ENCODE measurements around the gene PPP2R5C. TPM values are rescaled to one million over a fixed set of nuclear protein-coding genes. Genes with fewer than 3 reads are reported as not detected.
A peak's percentile ranks its signal among the peaks of the same experiment; 100 is the strongest.
"Not testable (repeated sequence)": the region's sequence is repeated elsewhere in the genome, so short reads cannot be mapped to it uniquely, and the experiment has no call there.

Gene PPP2R5C
- total and polyA plus RNA-seq, 4 experiments from 2014 or later = 273 to 620 (median 431) TPM

GRCh38 chr14:101726954-101727302, 34.6 kb upstream of the PPP2R5C start:
- Histone ChIP-seq H3K27ac (ENCODE audit: low read depth, low read length) (no peak overlapping the region), H3K9me3 (ENCODE audit: control insufficient read depth in 1 of 2, low read length in 2 of 2) (no peaks in the 10 kb centered on the region), H3K4me1 (ENCODE audit: insufficient read depth, low read length) (peaks cover 41% of the 10 kb centered on the region), H3K4me3 (ENCODE audit: low read length in 2 of 2) (no peak overlapping the region), H3K36me3 (ENCODE audit: insufficient read depth, low read length) (no peaks in the 10 kb centered on the region), H3K27me3 (ENCODE audit: insufficient read depth, low read length) (no peaks in the 10 kb centered on the region)
- Mint-ChIP-seq H3K27ac (peak overlapping the region in 4 of 7 donors; percentile 28 to 70 (median 58)), H3K27me3 (no peaks in the 10 kb centered on the region), H3K4me1 (peaks cover 32 to 62% (median 43%) of the 10 kb centered on the region in 4 donors), H3K4me3 (no peak overlapping the region), H3K36me3 (no peaks in the 10 kb centered on the region), H3K9me3 (peaks cover 0 to 1% (median 0%) of the 10 kb centered on the region in 8 donors)
- DNase-seq = no peak
- POLR2A ChIA-PET (ENCODE audit: partially characterized antibody) = interaction anchor here (1.1 to 1.3 kb wide), 2 partner anchors 21 to 33 kb away, joined by 4 to 5 read pairs; no protein-coding TSS in a partner anchor
- intact Hi-C loops (cut with micrococcal nuclease) = no loop called here
- CTCF ChIA-PET (ENCODE audit: partially characterized antibody) = interaction anchor here (0.9 to 1.4 kb wide), 2 partner anchors 19 to 44 kb away, joined by 3 to 6 read pairs; no protein-coding TSS in a partner anchor

DNA sequence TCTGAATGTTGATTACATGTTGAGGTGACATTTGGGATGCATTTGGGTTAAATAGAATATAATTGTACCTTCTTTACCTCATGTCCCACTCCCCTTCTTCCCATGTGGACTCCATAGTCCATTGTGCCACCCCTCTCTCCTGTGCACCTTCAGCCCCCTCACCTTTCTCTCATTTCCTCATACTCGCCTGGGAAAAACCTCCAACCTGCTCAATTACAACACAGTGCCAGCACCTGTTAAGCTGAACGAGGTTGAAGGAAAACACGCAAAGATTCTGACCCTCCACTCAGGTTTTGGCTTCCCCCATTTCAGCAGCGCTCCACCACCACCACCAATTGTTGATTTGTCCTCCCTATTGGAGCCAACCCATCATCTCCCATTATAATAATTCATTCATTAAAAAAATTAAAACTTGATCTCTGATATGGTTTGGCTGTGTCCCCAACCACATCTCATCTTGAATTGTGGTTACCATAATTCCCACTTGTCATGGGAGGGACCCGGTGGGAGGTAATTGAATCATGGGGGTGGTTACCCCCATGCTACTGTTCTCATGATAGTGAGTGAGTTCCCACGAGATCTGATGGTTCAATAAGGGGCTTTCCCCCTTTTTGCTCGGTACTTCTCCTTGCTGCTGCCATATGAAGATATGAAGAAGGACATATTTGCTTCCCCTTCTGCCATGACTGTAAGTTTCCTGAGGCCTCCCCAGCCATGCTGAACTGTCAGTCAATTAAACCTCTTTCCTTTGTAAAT, 33.7 kb upstream of the PPP2R5C start:
- Histone ChIP-seq H3K9me3 (ENCODE audit: control insufficient read depth in 1 of 2, low read length in 2 of 2) (no peaks in the 10 kb centered on the region), H3K4me3 (ENCODE audit: low read length in 2 of 2) (no peak overlapping the region), H3K27ac (ENCODE audit: low read depth, low read length) (no peak overlapping the region), H3K4me1 (ENCODE audit: insufficient read depth, low read length) (peaks cover 43% of the 10 kb centered on the region), H3K27me3 (ENCODE audit: insufficient read depth, low read length) (no peaks in the 10 kb centered on the region), H3K36me3 (ENCODE audit: insufficient read depth, low read length) (no peaks in the 10 kb centered on the region)
- DNase-seq = no peak
- H3K27ac Mint-ChIP-seq = peak overlapping the region in 6 of 7 donors; percentile 18 to 85 (median 44)
- ChIA-PET POLR2A (ENCODE audit: partially characterized antibody) (no interaction called here), CTCF (ENCODE audit: partially characterized antibody) (no interaction called here)
- intact Hi-C loops (cut with micrococcal nuclease) = no loop called here
- H3K4me3 Mint-ChIP-seq = no peak overlapping the region
- peaks cover 0 to 1% (median 0%) of the 10 kb centered on the region in 8 donors for H3K9me3 Mint-ChIP-seq
- H3K4me1 Mint-ChIP-seq = peaks cover 34 to 61% (median 43%) of the 10 kb centered on the region in 4 donors
- H3K27me3 Mint-ChIP-seq = no peaks in the 10 kb centered on the region
- H3K36me3 Mint-ChIP-seq = no peaks in the 10 kb centered on the region

DNA sequence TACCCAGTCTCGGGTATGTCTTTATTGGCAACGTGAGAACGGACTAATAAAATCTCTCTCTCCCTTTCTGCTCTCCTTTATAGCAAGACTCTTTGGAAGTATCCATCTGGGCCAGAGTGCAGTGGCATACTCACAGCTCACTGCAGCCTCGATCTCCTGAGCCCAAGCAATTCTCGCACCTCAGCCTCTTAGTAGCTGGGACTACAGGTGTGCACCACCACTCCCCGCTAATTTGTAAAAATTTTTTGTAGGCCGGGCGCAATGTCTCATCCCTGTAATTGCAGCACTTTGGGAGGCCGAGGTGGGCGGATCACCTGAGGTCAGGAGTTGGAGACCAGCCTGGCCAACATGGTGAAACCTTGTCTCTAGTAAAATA, 33.2 kb upstream of the PPP2R5C start:
- no peak for DNase-seq
- ChIA-PET CTCF (ENCODE audit: partially characterized antibody) (no interaction called here), POLR2A (ENCODE audit: partially characterized antibody) (interaction anchor here (1.1 to 4.9 kb wide), 3 partner anchors 21 to 34 kb away, joined by 3 to 59 read pairs (median 4); no protein-coding TSS in a partner anchor)
- H3K36me3 Mint-ChIP-seq = no peaks in the 10 kb centered on the region
- H3K4me1 Mint-ChIP-seq = peaks cover 31 to 56% (median 40%) of the 10 kb centered on the region in 4 donors
- H3K27ac Mint-ChIP-seq = peak overlapping the region in 5 of 7 donors; percentile 18 to 85 (median 51)
- peaks cover 42% of the 10 kb centered on the region for H3K4me1 ChIP-seq (ENCODE audit: insufficient read depth, low read length)
- no peaks in the 10 kb centered on the region for H3K27me3 ChIP-seq (ENCODE audit: insufficient read depth, low read length)
- H3K4me3 Mint-ChIP-seq = no peak overlapping the region
- H3K36me3 ChIP-seq (ENCODE audit: insufficient read depth, low read length) = no peaks in the 10 kb centered on the region
- H3K27me3 Mint-ChIP-seq = no peaks in the 10 kb centered on the region
- H3K9me3 ChIP-seq (ENCODE audit: control insufficient read depth in 1 of 2, low read length in 2 of 2) = no peaks in the 10 kb centered on the region
- H3K4me3 ChIP-seq (ENCODE audit: low read length in 2 of 2) = no peak overlapping the region
- peaks cover 0 to 1% (median 0%) of the 10 kb centered on the region in 8 donors for H3K9me3 Mint-ChIP-seq
- no peak overlapping the region for H3K27ac ChIP-seq (ENCODE audit: low read depth, low read length)
- intact Hi-C loops (cut with micrococcal nuclease) = no loop called here

DNA sequence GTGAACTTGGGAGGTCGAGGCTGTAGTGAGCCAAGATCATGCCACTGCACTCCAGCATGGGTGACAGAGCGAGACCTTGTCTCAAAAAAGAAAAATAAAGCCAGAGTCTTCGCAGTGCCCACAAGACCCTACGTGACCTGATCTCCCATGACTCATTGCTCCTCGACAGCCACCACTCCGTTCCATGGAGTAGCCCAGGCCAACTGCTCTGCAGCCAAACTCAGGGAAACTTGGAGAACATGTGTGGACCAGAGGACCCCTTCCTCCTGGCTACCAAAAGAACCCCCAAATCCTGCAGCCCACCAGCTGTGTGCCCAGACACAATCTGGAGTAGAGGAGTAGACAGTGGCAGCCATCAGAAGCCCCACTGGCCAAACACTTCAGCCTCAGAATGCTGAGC, 32.1 kb upstream of the PPP2R5C start:
- no peaks in the 10 kb centered on the region for H3K36me3 Mint-ChIP-seq
- ChIA-PET CTCF (ENCODE audit: partially characterized antibody) (interaction anchor here (4.2 kb wide), 1 partner anchor 22 kb away, joined by 22 read pairs; no protein-coding TSS in a partner anchor), POLR2A (ENCODE audit: partially characterized antibody) (interaction anchor here (1.1 to 4.9 kb wide), 3 partner anchors 22 to 33 kb away, joined by 3 to 59 read pairs (median 4); no protein-coding TSS in a partner anchor)
- DNase-seq = no peak
- no peaks in the 10 kb centered on the region for H3K27me3 ChIP-seq (ENCODE audit: insufficient read depth, low read length)
- H3K27me3 Mint-ChIP-seq = no peaks in the 10 kb centered on the region
- H3K4me1 ChIP-seq (ENCODE audit: insufficient read depth, low read length) = peaks cover 42% of the 10 kb centered on the region
- peaks cover 31 to 60% (median 44%) of the 10 kb centered on the region in 4 donors for H3K4me1 Mint-ChIP-seq
- no peak overlapping the region for H3K4me3 ChIP-seq (ENCODE audit: low read length in 2 of 2)
- no peaks in the 10 kb centered on the region for H3K36me3 ChIP-seq (ENCODE audit: insufficient read depth, low read length)
- intact Hi-C loops (cut with micrococcal nuclease) = no loop called here
- peak overlapping the region in 2 of 8 donors; percentile 3 to 22 for H3K4me3 Mint-ChIP-seq
- H3K27ac ChIP-seq (ENCODE audit: low read depth, low read length) = no peak overlapping the region
- H3K27ac Mint-ChIP-seq = peak overlapping the region in 6 of 7 donors; percentile 85 to 100 (median 98)
- no peaks in the 10 kb centered on the region for H3K9me3 ChIP-seq (ENCODE audit: control insufficient read depth in 1 of 2, low read length in 2 of 2)
- H3K9me3 Mint-ChIP-seq = peaks cover 0 to 1% (median 0%) of the 10 kb centered on the region in 8 donors

GRCh38 chr14:101730157-101730556, 31.4 kb upstream of the PPP2R5C start:
- CTCF ChIA-PET (ENCODE audit: partially characterized antibody) = interaction anchor here (1.4 to 4.2 kb wide), 5 partner anchors 8 to 41 kb away, joined by 7 to 22 read pairs (median 11); no protein-coding TSS in a partner anchor
- Mint-ChIP-seq H3K4me3 (peak overlapping the region in 3 of 8 donors; percentile 27 to 85 (median 82)), H3K27ac (peak overlapping the region; percentile 85 to 100 (median 99)), H3K4me1 (peaks cover 31 to 60% (median 44%) of the 10 kb centered on the region in 4 donors)
- POLR2A ChIA-PET (ENCODE audit: partially characterized antibody) = interaction anchor here (0.9 to 4.9 kb wide), 10 partner anchors 8 to 355 kb away, joined by 3 to 91 read pairs (median 14); no protein-coding TSS in a partner anchor
- Histone ChIP-seq H3K4me1 (ENCODE audit: insufficient read depth, low read length) (peaks cover 42% of the 10 kb centered on the region), H3K27ac (ENCODE audit: low read depth, low read length) (peak overlapping the region; percentile 75)
- H3K9me3 Mint-ChIP-seq; H3K36me3 ChIP-seq (ENCODE audit: insufficient read depth, low read length); DNase-seq; H3K9me3 ChIP-seq (ENCODE audit: control insufficient read depth in 1 of 2, low read length in 2 of 2); H3K36me3 Mint-ChIP-seq; H3K27me3 ChIP-seq (ENCODE audit: insufficient read depth, low read length); intact Hi-C loops (cut with micrococcal nuclease); H3K27me3 Mint-ChIP-seq; H3K4me3 ChIP-seq (ENCODE audit: low read length in 2 of 2): not testable (repeated sequence)

- no peaks in the 10 kb centered on the region for H3K9me3 ChIP-seq (ENCODE audit: control insufficient read depth in 1 of 2, low read length in 2 of 2)
- Mint-ChIP-seq H3K9me3 (peaks cover 0 to 1% (median 0%) of the 10 kb centered on the region in 8 donors), H3K27ac (peak overlapping the region; percentile 85 to 100 (median 99)), H3K27me3 (no peaks in the 10 kb centered on the region), H3K36me3 (no peaks in the 10 kb centered on the region), H3K4me1 (peaks cover 31 to 58% (median 46%) of the 10 kb centered on the region in 4 donors), H3K4me3 (peak overlapping the region; percentile 68 to 86 (median 82))
- ChIA-PET CTCF (ENCODE audit: partially characterized antibody) (interaction anchor here (0.6 to 4.2 kb wide), 6 partner anchors 9 to 40 kb away, joined by 4 to 22 read pairs (median 10); no protein-coding TSS in a partner anchor), POLR2A (ENCODE audit: partially characterized antibody) (interaction anchor here (0.8 to 4.9 kb wide), 20 partner anchors 9 to 354 kb away, joined by 3 to 91 read pairs (median 5); no protein-coding TSS in a partner anchor)
- H3K36me3 ChIP-seq (ENCODE audit: insufficient read depth, low read length) = no peaks in the 10 kb centered on the region
- peak overlapping the region in 1 of 2 donors; percentile 6 for H3K4me3 ChIP-seq (ENCODE audit: low read length in 2 of 2)
- peaks cover 42% of the 10 kb centered on the region for H3K4me1 ChIP-seq (ENCODE audit: insufficient read depth, low read length)
- intact Hi-C loops (cut with micrococcal nuclease) = loop anchor here (1.0 kb wide), 3 partner anchors 8 to 30 kb away; no protein-coding TSS in a partner anchor
- H3K27me3 ChIP-seq (ENCODE audit: insufficient read depth, low read length) = no peaks in the 10 kb centered on the region
- no peak for DNase-seq
- H3K27ac ChIP-seq (ENCODE audit: low read depth, low read length) = peak overlapping the region; percentile 75
Measured at GRCh38 chr14:101730626-101731186, 30.8 kb upstream of the PPP2R5C start.
